Stomach smooth muscle (tissue), 2 donors: ENCODE measurements around the gene NUBPL.
"Not testable (repeated sequence)": the region's sequence is repeated elsewhere in the genome, so short reads cannot be mapped to it uniquely, and the experiment has no call there.

Experiments used
- H3K27ac ChIP-seq: one replicate; pipeline ENCODE4 v1.7.0; 2013; ENCODE audit warnings: mild to moderate bottlenecking, low read length, inconsistent platforms
- H3K27me3 ChIP-seq, 2 donors: one replicate each; pipeline ENCODE4 v1.7.0; 2013; ENCODE audit warnings: low read length in 2 of 2; ENCODE audit not compliant: insufficient read depth in 2 of 2, control insufficient read depth in 1 of 2
- H3K36me3 ChIP-seq, 2 donors: one replicate each; pipeline ENCODE4 v1.7.0; 2013; ENCODE audit warnings: low read length in 2 of 2; ENCODE audit not compliant: control insufficient read depth in 2 of 2, insufficient read depth in 2 of 2
- H3K4me1 ChIP-seq: one replicate; pipeline ENCODE4 v1.7.0; 2013; ENCODE audit warnings: low read length; ENCODE audit not compliant: control insufficient read depth, insufficient read depth
- H3K4me3 ChIP-seq, 2 donors: one replicate each; pipeline ENCODE4 v1.7.0; 2013; ENCODE audit warnings: low read length in 2 of 2
- H3K9ac ChIP-seq, 2 donors: one replicate each; pipeline ENCODE4 v1.7.0; 2013; ENCODE audit warnings: low read length in 2 of 2, mild to moderate bottlenecking in 1 of 2
- H3K9me3 ChIP-seq, 2 donors: one replicate each; pipeline ENCODE4 v1.7.0; 2013; ENCODE audit warnings: low read length in 2 of 2; ENCODE audit not compliant: control insufficient read depth in 2 of 2
- donor health status: healthy.
- donor health status: Pancreatic carcinoma.

Gene NUBPL

DNA sequence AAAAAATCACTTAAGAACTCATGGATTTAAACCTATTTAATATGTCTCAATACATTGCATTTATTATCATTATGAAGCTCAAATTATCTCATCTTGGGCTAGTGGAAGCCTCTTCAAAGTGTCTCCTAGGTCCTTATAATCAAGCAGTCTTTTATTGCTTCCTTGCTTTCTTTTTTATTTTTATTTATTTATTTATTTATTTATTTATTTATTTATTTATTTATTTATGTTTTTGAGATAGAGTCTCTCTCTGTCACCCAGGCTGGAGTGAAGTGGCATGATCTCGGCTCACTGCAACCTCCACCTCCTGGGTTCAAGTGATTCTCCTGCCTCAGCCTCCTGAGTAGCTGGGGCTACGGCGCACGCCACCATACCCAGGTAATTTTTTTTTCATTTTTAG lies 329.0 kb downstream of the NUBPL start:
- H3K4me3 ChIP-seq, H3K9me3 ChIP-seq, H3K9ac ChIP-seq, H3K4me1 ChIP-seq, H3K27me3 ChIP-seq, H3K27ac ChIP-seq, H3K36me3 ChIP-seq: not testable (repeated sequence)

DNA sequence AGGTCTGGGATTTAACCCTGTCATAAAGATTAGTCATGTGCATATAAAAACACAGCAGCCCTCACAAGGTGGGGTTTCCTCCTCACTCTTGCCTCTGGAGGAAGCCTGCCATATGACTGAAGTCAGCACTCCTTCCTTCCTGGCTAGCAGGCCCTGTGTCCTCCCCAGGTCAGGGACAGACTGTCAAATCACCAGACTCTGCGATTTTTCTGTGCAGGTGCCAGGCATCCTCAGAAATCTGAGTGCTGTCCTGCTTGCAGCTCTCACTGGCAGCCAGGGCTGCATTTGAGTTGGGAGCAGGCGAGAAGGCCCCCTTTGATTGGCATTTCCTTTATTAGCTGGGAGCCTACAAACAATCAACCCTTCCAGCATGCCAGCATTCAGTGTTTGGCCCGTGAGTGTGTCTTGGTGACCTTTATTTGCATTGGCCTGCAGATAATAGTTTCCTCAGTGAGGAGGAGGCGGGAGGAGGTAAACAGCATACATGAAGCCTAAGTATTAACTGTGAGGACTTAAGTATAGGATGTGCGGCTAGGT lies 332.1 kb downstream of the NUBPL start:
- Histone ChIP-seq H3K9ac (no peak overlapping the region), H3K27me3 (no peaks in the 10 kb centered on the region), H3K27ac (no peak overlapping the region), H3K4me1 (no peaks in the 10 kb centered on the region), H3K4me3 (no peak overlapping the region), H3K9me3 (no peaks in the 10 kb centered on the region), H3K36me3 (no peaks in the 10 kb centered on the region)

DNA sequence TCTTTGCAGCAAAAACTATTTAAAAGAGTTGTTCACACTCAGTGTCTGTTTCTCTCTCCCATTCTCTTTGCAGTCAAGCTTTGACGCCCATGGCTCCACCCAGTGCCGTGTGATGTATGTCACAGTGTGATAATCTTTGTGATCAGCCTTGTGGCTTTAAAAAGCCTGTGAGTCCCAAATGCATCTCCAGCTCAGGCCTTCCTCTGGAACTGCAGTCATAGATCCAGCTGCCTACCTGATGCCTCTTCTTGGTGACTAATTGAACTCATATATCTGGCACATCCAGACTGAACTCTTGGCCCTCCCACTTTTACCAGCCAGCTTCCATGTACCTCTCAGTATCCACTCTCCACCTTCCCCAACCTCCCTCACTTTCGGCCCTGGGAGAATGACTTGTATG lies 333.1 kb downstream of the NUBPL start:
- no peak overlapping the region for H3K9ac ChIP-seq
- no peaks in the 10 kb centered on the region for H3K36me3 ChIP-seq
- no peaks in the 10 kb centered on the region for H3K4me1 ChIP-seq
- H3K4me3 ChIP-seq = no peak overlapping the region
- H3K27ac ChIP-seq = no peak overlapping the region
- no peaks in the 10 kb centered on the region for H3K27me3 ChIP-seq
- no peaks in the 10 kb centered on the region for H3K9me3 ChIP-seq

DNA sequence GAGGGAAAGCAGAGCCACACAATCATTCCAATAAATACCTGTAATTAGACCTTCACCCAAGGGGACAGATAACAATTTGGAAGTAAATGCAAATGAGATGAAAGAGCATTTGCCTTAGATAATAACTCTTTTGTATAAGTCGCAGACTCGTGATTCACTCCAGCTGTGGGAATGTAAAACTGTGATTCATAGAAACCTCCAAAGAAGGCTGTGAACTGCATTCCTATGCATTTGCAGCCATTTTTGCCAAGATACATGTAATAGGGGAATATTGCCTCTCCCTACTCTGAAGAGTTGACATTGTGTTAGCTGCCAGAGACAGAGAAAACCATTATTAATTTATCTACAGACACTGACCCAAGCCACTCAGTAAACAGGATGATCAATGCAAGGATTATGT lies 334.0 kb downstream of the NUBPL start:
- Histone ChIP-seq H3K27me3 (no peaks in the 10 kb centered on the region), H3K4me1 (no peaks in the 10 kb centered on the region), H3K4me3 (no peak overlapping the region), H3K27ac (no peak overlapping the region), H3K36me3 (no peaks in the 10 kb centered on the region), H3K9me3 (no peaks in the 10 kb centered on the region), H3K9ac (no peak overlapping the region)

DNA sequence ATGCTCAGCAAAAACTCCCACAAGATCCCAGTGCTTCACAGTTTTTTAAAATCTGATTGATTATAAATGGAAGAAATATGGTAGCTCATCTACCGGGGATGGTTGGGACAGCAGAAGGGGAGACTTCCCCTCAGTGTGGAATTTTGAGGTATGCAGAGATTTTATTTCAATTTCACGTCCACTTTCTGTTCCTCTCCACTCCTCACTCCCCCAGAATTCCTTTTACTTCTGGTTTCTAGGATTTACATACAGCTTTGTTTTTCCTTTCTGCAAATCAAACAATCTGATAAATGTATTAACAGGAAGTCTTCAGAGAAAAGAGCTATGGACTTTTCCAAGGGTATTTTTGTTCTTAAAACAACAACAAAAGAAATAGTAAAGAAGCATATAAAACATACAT lies 334.4 kb downstream of the NUBPL start:
- Histone ChIP-seq H3K27ac (no peak overlapping the region), H3K4me3 (no peak overlapping the region), H3K27me3 (no peaks in the 10 kb centered on the region), H3K9me3 (no peaks in the 10 kb centered on the region), H3K4me1 (no peaks in the 10 kb centered on the region), H3K9ac (no peak overlapping the region), H3K36me3 (no peaks in the 10 kb centered on the region)

DNA sequence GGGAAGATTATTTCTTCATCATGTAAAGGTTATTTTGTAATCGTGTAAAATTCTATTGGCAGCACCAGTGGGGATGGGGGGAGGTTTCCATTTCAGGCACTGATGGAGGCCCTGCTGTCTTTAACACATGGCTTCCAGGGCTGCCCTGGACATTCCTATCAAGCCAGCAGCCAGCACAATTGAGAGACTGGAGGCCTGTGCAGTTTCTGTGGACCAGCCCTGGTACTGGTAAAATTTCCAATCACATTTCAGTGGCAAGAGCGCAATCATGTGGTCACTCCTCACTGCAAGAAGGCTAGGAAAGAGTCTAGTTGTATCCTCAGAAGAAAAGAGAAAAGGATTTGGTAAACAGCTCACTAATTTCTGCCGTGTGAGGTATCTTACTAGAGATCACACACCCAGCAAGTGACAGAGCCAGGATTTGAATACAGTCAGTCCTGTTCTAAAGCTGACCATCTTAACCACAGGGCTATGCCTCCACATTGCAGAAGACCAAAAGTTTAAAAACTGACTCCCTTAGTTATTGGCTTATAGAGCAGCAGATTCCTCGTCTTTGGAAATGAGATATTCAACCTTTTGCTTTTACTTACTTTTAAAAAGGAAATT lies 336.5 kb downstream of the NUBPL start:
- H3K9me3 ChIP-seq = no peaks in the 10 kb centered on the region
- H3K4me3 ChIP-seq = no peak overlapping the region
- H3K9ac ChIP-seq = no peak overlapping the region
- no peaks in the 10 kb centered on the region for H3K27me3 ChIP-seq
- no peak overlapping the region for H3K27ac ChIP-seq
- no peaks in the 10 kb centered on the region for H3K36me3 ChIP-seq
- no peaks in the 10 kb centered on the region for H3K4me1 ChIP-seq

DNA sequence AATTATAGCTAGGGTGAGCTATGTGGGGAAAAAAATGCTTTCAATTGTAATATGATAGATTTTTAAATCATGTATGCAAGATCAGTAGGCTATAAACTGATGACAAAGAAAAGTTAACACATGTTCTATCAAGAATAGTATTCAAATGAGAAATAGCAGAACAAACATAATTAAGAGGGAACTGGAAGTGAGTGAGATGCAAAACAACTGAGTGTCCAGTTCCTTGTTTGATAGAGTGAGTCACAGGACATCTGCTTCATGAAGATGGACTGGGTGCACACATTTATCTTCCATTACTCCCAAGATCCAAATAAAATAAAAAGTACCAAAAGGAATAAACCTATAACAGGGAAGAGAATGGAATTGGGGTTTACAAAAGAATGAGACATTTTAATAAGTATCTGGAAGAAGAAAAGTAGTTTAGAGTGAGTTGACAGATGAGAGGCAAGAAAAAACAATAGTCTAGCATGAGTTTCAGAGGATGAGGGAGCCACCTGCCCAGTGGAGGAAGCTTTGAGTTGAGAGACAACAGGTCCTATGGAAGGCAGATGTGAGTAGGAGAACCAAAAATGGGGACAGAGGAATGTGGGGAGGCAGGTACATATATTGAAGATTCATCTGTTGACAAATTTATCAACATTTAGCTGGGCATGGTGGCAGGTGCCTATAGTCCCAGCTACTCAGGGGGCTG lies 337.8 kb downstream of the NUBPL start:
- Histone ChIP-seq H3K4me3 (no peak overlapping the region), H3K27me3 (no peaks in the 10 kb centered on the region), H3K36me3 (no peaks in the 10 kb centered on the region), H3K27ac (no peak overlapping the region), H3K9me3 (no peaks in the 10 kb centered on the region), H3K9ac (no peak overlapping the region), H3K4me1 (no peaks in the 10 kb centered on the region)

DNA sequence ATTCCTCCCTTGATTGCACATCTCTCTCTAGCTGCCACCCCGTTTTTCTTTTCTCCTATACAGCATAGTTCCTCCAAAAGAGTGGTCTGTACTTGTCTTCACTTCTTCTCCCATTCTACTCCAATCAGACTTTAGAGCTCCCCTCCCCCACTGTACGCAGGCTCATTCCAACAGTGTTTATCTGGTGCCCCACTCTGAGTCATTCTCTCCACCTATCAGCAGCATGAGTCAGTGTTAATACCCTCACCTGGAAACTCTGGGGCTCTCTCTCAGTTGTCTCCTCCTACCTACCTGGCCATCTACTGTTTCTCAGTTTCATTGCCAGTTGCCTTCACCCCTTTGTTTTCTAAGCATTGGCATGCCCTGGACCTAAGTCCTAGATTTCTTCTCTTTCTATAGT lies 340.8 kb downstream of the NUBPL start:
- Histone ChIP-seq H3K27ac (no peak overlapping the region), H3K36me3 (no peaks in the 10 kb centered on the region), H3K9me3 (no peaks in the 10 kb centered on the region)

DNA sequence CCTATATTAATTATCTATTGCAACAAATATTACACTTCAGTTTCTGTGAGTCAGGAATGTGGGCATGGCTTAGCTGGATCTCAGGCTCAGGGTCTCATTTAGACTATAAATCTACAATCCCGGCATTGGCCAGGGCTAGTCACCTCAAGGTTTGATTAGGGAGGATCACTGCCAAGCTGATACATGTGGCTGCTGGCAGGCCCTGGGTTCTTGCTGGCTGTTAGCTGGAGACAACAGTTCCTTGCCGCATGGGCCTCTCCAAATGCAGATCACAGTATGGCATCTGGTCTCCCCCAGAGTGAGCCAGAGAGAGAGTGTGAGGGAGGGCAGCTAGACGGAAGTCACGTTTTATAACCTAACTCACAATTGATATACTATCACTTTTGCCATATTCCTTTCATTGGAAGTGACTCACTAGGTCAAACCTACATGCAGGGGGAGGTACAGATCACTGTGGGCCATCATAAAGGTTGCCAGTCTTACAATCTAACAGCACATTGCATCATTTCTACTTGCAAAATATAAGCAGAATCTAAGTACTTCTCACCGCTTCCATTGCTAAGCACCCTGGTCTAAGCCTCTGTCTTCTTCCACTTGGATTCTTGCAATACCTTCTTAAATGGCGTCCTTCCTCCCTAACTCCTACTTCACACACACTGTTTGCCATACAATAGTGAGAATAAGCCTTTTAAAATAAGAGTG lies 341.9 kb downstream of the NUBPL start:
- H3K27me3 ChIP-seq = no peaks in the 10 kb centered on the region
- no peak overlapping the region for H3K4me3 ChIP-seq
- no peaks in the 10 kb centered on the region for H3K36me3 ChIP-seq
- no peak overlapping the region for H3K27ac ChIP-seq
- H3K9me3 ChIP-seq = no peaks in the 10 kb centered on the region
- no peaks in the 10 kb centered on the region for H3K4me1 ChIP-seq
- no peak overlapping the region for H3K9ac ChIP-seq

More for the DNA sequence above, 340.8 kb downstream of the NUBPL start:
- H3K4me3 ChIP-seq = no peak overlapping the region
- H3K4me1 ChIP-seq = no peaks in the 10 kb centered on the region
- no peaks in the 10 kb centered on the region for H3K27me3 ChIP-seq
- H3K9ac ChIP-seq = no peak overlapping the region

DNA sequence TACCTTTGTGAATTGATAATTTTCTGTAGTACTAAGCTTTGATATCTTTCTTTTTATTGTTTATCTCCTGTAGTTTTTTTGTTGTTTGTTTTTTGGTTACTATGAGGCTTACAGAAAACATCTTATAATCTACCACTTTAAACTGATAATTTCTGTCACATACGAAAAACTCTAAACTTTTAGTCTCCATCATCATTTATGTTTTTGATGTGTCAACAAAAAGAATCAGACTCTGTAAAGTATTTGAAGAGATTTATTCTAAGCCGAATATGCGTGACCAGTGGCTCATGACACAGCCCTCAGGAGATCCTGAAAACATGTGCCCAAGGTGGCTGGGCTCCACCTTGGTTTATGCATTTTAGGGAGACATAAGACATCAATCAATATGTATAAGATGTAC lies 348.8 kb downstream of the NUBPL start:
- H3K9ac ChIP-seq = no peak overlapping the region
- H3K4me1 ChIP-seq = no peaks in the 10 kb centered on the region
- peaks cover 4 to 7% of the 10 kb centered on the region in 2 donors for H3K9me3 ChIP-seq
- H3K36me3 ChIP-seq = no peaks in the 10 kb centered on the region
- no peak overlapping the region for H3K27ac ChIP-seq
- H3K27me3 ChIP-seq = no peaks in the 10 kb centered on the region
- no peak overlapping the region for H3K4me3 ChIP-seq
